DMS153 treated with DMSO at 0.1 percent for 48 hours (cell line): Measurements from ENCODE around the gene BBS9.
A peak's percentile ranks its signal among the peaks of the same experiment; 100 is the strongest.

ENCODE experiments used
- DNase-seq: peaks from one replicate; lab custom pipeline; 2025; ENCODE audit not compliant: unreplicated experiment; lab: John Stamatoyannopoulos, UW

The BBS9 gene

DNA sequence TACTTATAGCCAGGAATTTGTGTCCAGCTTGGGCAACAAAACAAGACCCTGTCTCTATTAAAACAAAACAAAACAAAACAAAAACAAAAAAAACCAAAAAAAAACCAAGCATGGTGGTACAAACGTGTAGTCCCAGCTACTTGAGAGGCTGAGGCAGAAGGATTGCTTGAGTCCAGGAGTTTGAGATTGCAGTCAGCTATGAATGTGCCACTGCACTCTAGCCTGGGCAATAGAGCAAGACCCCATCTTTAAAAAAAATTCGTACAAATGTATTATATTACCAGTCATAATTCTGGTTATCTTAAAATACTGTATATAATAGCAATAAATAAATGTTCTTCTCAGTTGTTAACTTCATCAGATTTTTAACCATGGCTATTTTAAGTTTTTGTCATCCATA, 2.3 kb upstream of the BBS9 start:
- DNase-seq: no peak

DNA sequence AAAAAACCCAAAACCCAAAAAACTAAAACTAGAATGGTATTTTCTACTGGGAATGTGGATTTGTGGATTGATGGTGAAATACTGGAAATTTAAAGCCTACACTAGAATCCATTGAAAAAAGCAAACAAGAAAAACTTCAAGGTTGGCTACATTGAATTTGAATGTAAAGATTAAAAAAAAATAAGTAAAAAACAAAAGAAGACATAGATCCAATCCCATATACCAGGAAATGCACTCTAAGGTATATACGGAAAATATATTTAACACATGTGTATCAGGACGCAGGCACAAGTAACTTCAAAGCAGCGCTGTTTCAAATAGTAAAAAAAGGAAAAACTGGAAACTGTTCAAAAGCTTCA, 754 bp upstream of the BBS9 start:
- peak; percentile 61 for DNase-seq

DNA sequence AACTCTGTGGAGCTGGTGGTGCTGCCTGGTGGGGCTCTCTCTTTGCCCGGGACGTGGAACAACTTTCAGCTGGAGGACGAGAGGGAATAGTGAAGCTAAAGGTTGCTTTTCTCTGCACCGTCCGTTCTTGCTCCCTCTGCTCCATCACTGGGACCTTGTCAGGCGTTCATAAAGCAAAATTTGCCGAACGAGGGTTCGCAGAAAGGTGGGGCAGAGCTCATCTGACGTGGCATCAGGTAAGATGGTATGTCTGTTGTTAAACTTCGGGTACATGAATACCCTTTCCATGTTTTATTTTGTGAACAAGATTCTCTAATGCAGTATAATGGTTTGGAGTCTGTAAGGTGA, 416 bp downstream of the BBS9 start:
- DNase-seq: no peak

DNA sequence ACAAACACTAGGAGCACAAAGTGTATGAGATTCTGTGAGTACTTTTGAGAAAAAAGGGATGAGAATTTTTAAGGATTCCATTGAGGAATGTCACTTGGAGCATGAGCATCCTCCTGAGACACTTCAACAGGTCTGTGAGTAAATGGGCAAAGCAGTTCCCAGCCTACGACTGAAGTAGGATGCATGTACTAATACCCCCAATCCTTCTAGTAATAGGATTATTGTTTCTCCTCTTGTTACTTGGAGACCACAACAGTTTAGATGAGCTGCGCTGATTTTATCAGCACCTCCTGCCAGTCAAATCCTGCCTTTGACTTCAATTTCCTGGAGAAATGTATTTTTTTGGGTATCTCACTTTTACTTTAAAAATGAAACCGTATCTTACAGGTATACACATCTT, 820 bp downstream of the BBS9 start:
- DNase-seq: no peak

DNA sequence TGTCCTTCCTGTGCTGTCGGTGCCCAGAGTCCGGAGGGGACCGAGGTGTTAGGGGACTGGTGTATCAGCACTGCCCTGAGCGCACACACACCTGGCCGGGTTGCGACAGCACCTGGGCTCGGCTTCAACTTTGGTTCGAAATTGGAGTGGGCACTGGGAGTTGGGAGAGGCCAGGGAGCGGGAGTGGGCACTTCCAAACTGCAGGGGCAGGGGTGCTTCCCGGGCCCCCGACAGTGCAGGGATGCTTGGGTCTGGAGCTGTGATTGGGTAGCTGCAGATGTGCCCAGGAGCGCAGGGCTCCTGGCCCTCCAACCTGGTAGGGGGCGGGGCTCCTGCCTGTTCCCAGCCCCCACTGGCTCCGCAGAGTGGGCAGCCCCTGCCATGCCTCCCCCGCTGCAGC, 7.7 kb downstream of the BBS9 start:
- no peak for DNase-seq

- DNase-seq: no peak
These were observed 13.2 kb downstream of the BBS9 start for GRCh38 chr7:33142585-33142984.

GRCh38 chr7:33143996-33144718, 14.8 kb downstream of the BBS9 start:
- DNase-seq: no peak

- no peak for DNase-seq
These were observed 15.8 kb downstream of the BBS9 start for GRCh38 chr7:33145156-33145555.

- no peak for DNase-seq
These were observed 22.7 kb downstream of the BBS9 start for GRCh38 chr7:33152087-33152486.

- no peak for DNase-seq
These were observed 26.4 kb downstream of the BBS9 start for GRCh38 chr7:33155811-33156210.

GRCh38 chr7:33156441-33156840, 27.1 kb downstream of the BBS9 start:
- DNase-seq: no peak

- no peak for DNase-seq
These were observed 27.9 kb downstream of the BBS9 start for GRCh38 chr7:33157311-33157710.

DNA sequence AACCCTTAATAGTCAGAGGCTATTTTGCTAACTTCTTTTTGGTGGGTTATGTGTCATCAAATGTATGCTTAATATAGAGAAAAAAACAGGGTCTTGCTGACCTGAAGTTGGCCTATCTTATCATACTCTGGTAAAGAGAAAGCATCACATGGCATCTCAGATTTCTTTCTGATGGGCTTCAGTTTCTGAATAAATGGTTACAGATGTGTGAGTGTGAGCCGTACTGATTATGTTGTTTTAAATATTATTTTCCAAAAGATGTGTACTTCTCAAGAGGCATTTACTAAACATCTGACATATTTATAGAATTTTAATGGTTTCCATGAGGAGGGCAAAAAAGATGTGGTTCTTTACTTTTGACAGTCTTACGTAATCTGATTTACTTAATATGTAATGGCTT, 28.4 kb downstream of the BBS9 start:
- no peak for DNase-seq

GRCh38 chr7:33177876-33178275, 48.5 kb downstream of the BBS9 start:
- DNase-seq: no peak

DNA sequence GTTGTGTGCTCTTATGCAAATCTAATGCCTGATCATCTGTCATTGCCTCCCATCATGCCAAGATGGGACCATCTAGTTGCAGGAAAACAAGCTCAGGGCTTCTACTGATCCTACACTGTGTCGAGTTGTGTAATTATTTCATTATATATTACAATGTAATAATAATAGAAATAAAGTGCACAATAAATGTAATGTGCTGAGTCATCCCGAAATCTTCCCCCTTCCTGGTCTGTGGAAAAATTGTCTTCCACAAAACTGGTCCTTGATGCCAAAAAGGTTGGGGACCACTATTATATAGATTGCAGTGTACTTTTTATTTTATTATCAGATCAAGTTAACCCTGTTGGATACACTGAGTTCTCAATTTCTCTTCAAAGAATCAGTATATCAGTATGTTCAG, 50.2 kb downstream of the BBS9 start:
- no peak for DNase-seq

- DNase-seq: no peak
These were observed 54.1 kb downstream of the BBS9 start for GRCh38 chr7:33183504-33183903.

DNA sequence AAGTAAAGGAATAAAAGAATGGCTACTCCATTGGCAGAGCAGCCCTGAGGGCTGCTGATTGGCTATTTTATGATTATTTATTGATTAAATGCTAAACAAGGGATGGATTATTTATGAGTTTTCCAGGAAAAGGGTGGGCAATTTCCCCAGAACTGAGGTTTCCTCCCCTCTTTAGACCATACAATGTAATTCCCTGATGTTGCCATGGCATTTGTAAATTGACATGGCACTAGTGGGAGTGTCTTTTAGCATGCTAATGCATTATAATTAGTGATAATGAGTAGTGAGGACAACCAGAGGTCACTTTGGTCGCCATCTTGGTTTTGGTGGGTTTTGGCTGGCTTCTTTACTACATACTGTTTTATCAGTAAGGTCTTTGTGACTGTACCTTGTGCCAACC, 55.5 kb downstream of the BBS9 start:
- DNase-seq: no peak

DNA sequence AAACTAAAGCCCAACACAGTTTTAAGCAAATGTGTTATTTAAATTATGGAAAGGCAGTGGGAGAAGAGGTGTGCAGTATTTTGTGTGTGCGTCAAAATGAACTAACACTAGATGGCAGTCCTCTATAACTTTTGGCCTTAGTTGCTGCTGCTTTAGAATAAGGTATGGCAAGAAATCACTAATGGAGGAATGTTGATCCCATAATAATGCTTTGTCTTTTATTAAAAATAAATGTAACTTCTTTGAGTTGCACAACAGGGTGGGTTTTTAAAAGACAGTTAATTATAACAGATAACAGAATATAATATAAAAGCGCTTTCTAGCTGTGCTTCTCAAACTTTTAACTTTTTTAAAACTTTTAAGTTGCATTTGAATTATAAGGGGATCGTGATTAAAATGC, 56.4 kb downstream of the BBS9 start:
- peak; percentile 70 for DNase-seq

GRCh38 chr7:33186192-33186591, 56.8 kb downstream of the BBS9 start:
- no peak for DNase-seq

DNA sequence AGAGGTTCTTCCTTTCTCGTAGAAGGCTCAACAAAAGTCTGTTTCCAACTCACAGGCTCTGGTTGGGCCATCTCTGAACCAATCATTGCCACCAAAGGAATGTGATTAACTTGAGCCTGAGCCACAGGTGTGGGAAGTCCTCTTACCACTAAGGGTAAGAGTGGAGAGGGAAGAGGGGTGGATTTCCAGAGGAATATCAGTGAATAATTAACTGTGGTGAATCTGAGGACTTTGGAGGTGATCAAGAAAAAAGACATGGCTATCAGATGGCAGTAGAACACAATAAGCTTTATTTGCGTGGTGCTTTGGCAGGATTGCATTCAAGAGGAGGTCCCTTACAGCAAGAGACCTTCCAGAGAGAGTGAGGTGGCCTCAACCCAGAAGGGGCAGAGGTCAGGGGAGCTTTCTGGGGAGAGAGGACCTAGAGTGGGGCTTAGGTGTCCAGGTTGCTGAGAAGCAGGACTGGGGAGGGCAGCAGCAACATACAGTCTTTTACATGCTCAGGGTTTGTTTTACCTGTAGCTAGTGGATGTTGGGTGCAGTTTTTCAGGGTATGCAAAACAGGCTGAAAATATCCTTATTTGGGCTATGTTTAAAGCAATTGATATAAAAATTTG, 61.4 kb downstream of the BBS9 start:
- DNase-seq: no peak

DNA sequence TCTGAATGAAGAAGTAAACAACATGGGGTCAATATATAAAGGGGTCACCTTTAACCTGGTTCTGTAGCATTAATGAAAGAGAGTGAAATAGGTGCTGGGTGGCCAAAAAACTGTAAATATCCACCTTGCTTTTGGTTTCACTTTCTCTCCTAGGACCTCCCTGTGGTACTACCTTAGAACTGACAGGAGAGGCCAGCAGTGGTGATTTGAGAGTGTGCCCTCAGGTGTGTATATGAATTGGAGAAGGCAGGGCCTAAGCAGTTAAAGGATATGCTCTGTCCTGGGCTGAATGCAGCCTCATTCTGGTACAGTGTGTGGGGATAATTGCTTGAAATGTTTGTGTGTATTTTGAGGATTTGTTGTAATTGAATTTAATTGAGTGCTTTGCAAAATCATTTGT, 62.0 kb downstream of the BBS9 start:
- DNase-seq: peak; percentile 6

- DNase-seq: no peak
These were observed 63.4 kb downstream of the BBS9 start for GRCh38 chr7:33192695-33193291.
